ENCODE data around the gene SNCB. TPM values are rescaled to one million over a fixed set of nuclear protein-coding genes. Genes with fewer than 3 reads are reported as not detected.

The SNCB gene
- total and polyA plus RNA-seq, 2 of the 4 experiments (the other 2 are of a cell fraction) = 0.41 TPM; not detected in 1

- TF ChIP-seq MAZ (IDR thresholded peaks at IDR 0.05; ENCODE audit: borderline replicate concordance, low read depth, low read length) (no peak; the same call in 1 of the 2 replicates), FOS (IDR thresholded peaks at IDR 0.05; ENCODE audit: low read depth, low read length) (no peak)
Observed at GRCh38 chr5:176573564-176574296, 56.6 kb downstream of the SNCB start (continued).

Small RNA genes lying within 50 kb of the gene (microRNA-seq; reads per million reads assigned to microRNA genes)
- gene MIR4281 (ENCODE audit: insufficient read depth in 1 of 2, insufficient read length in 1 of 2, unreplicated experiment in 1 of 2) = 0 reads per million in 2 experiments

Small RNA genes lying within 50 kb of the gene (small RNA-seq; reads per million reads assigned to genes)
- gene MIR4281 = 0 reads per million in 5 experiments

Other genes with a start within 250 kb of the SNCB start
- 28.0 and 33.3 TPM in 2 replicates for gene NOP16, start 241.9 kb downstream of the SNCB start, total RNA-seq (2012; rRNA removed)
- gene NOP16, start 241.9 kb downstream of the SNCB start, polyA plus RNA-seq (2012; rRNA removed) = 60.4 and 61.3 TPM in 2 replicates
- 33.3 and 35.0 TPM in 2 replicates for gene HIGD2A, start 241.8 kb downstream of the SNCB start, total RNA-seq (2012; rRNA removed)
- 131 and 146 TPM in 2 replicates for gene HIGD2A, start 241.8 kb downstream of the SNCB start, polyA plus RNA-seq (2012; rRNA removed)
- gene CLTB, start 214.0 kb downstream of the SNCB start, total RNA-seq (2012; rRNA removed) = 87.6 and 122 TPM in 2 replicates
- 99.9 and 133 TPM in 2 replicates for gene CLTB, start 214.0 kb downstream of the SNCB start, polyA plus RNA-seq (2012; rRNA removed)
- 47.0 and 50.3 TPM in 2 replicates for gene FAF2, start 182.1 kb downstream of the SNCB start, total RNA-seq (2012; rRNA removed)
- gene FAF2, start 182.1 kb downstream of the SNCB start, polyA plus RNA-seq (2012; rRNA removed) = 31.3 and 32.9 TPM in 2 replicates
- 0.54 and 0.83 TPM in 2 replicates for gene RNF44, start 93.1 kb downstream of the SNCB start, total RNA-seq (2012; rRNA removed)
- 12.4 and 13.2 TPM in 2 replicates for gene RNF44, start 93.1 kb downstream of the SNCB start, polyA plus RNA-seq (2012; rRNA removed)
- gene CDHR2, start 81.2 kb downstream of the SNCB start, total RNA-seq (2012; rRNA removed) = not detected in 2 replicates
- gene CDHR2, start 81.2 kb downstream of the SNCB start, polyA plus RNA-seq (2012; rRNA removed) = not detected in 2 replicates
- 2.5 and 3.0 TPM in 2 replicates for gene GPRIN1, start 20.4 kb downstream of the SNCB start, total RNA-seq (2012; rRNA removed)
- 4.7 and 5.1 TPM in 2 replicates for gene GPRIN1, start 20.4 kb downstream of the SNCB start, polyA plus RNA-seq (2012; rRNA removed)
- gene EIF4E1B, start 141 bp upstream of the SNCB start, total RNA-seq (2012; rRNA removed) = not detected in 2 replicates
- not detected in 2 replicates for gene EIF4E1B, start 141 bp upstream of the SNCB start, polyA plus RNA-seq (2012; rRNA removed)
- gene TSPAN17, start 16.9 kb upstream of the SNCB start, total RNA-seq (2012; rRNA removed) = 34.2 and 35.3 TPM in 2 replicates
- gene TSPAN17, start 16.9 kb upstream of the SNCB start, polyA plus RNA-seq (2012; rRNA removed) = 40.9 and 41.6 TPM in 2 replicates
- not detected in 2 replicates for gene UNC5A, start 180.0 kb upstream of the SNCB start, total RNA-seq (2012; rRNA removed)
- gene UNC5A, start 180.0 kb upstream of the SNCB start, polyA plus RNA-seq (2012; rRNA removed) = not detected in 2 replicates

Measured in IMR-90 (cell line).